NCI-H69 (cell line): ENCODE results near the gene AGPAT3.
A peak's percentile ranks its signal among the peaks of the same experiment; 100 is the strongest.

Source experiments
- DNase-seq: peaks from one replicate; lab custom pipeline; 2025; lab: John Stamatoyannopoulos, UW

AGPAT3 gene

GRCh38 chr21:43957611-43958362 is 92.8 kb downstream of the AGPAT3 start:
- peak; percentile 34 for DNase-seq

GRCh38 chr21:43958364-43959158 is 93.5 kb downstream of the AGPAT3 start:
- no peak for DNase-seq

GRCh38 chr21:43959231-43960116 is 94.5 kb downstream of the AGPAT3 start:
- no peak for DNase-seq

GRCh38 chr21:43961382-43961909 is 96.4 kb downstream of the AGPAT3 start:
- DNase-seq = no peak

GRCh38 chr21:43965911-43966585 is 101.0 kb downstream of the AGPAT3 start:
- DNase-seq = no peak

- DNase-seq = no peak
Observed at GRCh38 chr21:43966946-43967512, 102.0 kb downstream of the AGPAT3 start.

- DNase-seq = no peak
Observed at GRCh38 chr21:43967981-43968380, 103.0 kb downstream of the AGPAT3 start.

GRCh38 chr21:43968410-43969114 is 103.5 kb downstream of the AGPAT3 start:
- no peak for DNase-seq

- DNase-seq = no peak
Observed at GRCh38 chr21:43969115-43969444, 104.1 kb downstream of the AGPAT3 start.

GRCh38 chr21:43970551-43970950 is 105.5 kb downstream of the AGPAT3 start:
- DNase-seq = no peak

GRCh38 chr21:43971201-43971991 is 106.4 kb downstream of the AGPAT3 start:
- DNase-seq = no peak

- no peak for DNase-seq
Observed at GRCh38 chr21:43971992-43972255, 106.9 kb downstream of the AGPAT3 start.

- DNase-seq = no peak
Observed at GRCh38 chr21:43972850-43973633, 108.0 kb downstream of the AGPAT3 start.

GRCh38 chr21:43973634-43973955 is 108.6 kb downstream of the AGPAT3 start:
- DNase-seq = no peak

GRCh38 chr21:43974791-43975468 is 109.9 kb downstream of the AGPAT3 start:
- peak; percentile 28 for DNase-seq

GRCh38 chr21:43975469-43976098 is 110.6 kb downstream of the AGPAT3 start:
- DNase-seq = peak; percentile 84

GRCh38 chr21:43976661-43977060 is 111.6 kb downstream of the AGPAT3 start:
- DNase-seq = no peak

GRCh38 chr21:43978060-43978459 is 113.0 kb downstream of the AGPAT3 start:
- DNase-seq = no peak
